HEK293 (cell line): ENCODE results near the gene ATP6V1D.

Experiments used
- ZNF174 ChIP-seq: fragments of 450-650 bp; formaldehyde crosslinking; IDR thresholded peaks from 2 replicates; pipeline ENCODE4 v1.5.0; 2017; ENCODE audit warnings: missing biosample characterization, mild to moderate bottlenecking, missing genetic modification characterization
- ZNF23 ChIP-seq: fragments of 450-650 bp; formaldehyde crosslinking; IDR thresholded peaks from 2 replicates; pipeline ENCODE4 v1.5.1; 2016; ENCODE audit warnings: missing biosample characterization, missing genetic modification characterization, borderline replicate concordance
- TF ChIP-seq, protein P1 (sequence below): fragments of 450-650 bp; formaldehyde crosslinking; IDR thresholded peaks from 2 replicates; pipeline ENCODE4 v1.5.1; 2016; ENCODE audit warnings: missing biosample characterization, missing genetic modification characterization
- TF ChIP-seq, protein P2 (sequence below): sonication (generic); formaldehyde crosslinking; IDR thresholded peaks from 2 replicates; pipeline ENCODE4 v1.8.1; 2022; ENCODE audit warnings: mild to moderate bottlenecking, moderate library complexity, missing genetic modification reagents
- TF ChIP-seq, protein P3 (sequence below): fragments of 450-650 bp; formaldehyde crosslinking; IDR thresholded peaks from 2 replicates; pipeline ENCODE4 v1.5.1; 2016; ENCODE audit warnings: missing biosample characterization, missing genetic modification characterization

DNA sequence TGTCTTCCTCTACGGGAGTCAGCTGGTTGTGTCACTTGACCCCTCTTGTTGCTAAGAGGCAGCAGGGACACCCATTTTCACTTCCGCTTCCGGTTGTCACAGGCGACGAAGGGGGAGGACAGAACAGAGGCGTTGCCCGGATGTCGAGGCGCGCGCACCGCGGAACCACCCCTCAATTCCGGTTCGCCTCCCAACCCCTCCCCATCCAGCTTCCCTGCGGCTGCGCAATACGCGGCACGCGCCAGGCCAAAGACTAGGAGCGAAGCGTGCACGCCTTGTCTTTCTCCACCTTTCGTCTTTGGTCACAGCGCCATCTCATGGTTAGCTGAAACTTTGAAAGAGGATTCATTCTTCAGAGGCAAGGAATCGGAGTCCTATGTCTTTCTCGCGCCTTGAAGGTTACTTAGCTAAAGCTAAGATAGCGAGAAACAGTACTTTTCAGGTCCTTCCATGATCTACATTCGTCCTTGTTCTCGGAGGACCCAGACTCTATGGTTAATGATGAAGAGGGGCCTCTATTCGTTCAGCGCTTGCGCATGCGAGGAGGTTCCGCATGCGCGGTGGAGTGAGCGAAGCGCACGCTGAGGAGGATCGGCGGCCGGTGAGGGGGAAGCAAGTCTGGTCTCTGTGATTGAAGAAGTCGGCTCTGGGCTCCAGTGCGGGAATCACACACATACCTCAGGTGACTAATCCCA, at the start of gene ATP6V1D, which contains the start of gene EIF2S1:
- TF ChIP-seq, protein P1, sequence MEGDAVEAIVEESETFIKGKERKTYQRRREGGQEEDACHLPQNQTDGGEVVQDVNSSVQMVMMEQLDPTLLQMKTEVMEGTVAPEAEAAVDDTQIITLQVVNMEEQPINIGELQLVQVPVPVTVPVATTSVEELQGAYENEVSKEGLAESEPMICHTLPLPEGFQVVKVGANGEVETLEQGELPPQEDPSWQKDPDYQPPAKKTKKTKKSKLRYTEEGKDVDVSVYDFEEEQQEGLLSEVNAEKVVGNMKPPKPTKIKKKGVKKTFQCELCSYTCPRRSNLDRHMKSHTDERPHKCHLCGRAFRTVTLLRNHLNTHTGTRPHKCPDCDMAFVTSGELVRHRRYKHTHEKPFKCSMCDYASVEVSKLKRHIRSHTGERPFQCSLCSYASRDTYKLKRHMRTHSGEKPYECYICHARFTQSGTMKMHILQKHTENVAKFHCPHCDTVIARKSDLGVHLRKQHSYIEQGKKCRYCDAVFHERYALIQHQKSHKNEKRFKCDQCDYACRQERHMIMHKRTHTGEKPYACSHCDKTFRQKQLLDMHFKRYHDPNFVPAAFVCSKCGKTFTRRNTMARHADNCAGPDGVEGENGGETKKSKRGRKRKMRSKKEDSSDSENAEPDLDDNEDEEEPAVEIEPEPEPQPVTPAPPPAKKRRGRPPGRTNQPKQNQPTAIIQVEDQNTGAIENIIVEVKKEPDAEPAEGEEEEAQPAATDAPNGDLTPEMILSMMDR (tag by site-specific recombination), result peak; percentile 97
- TF ChIP-seq ZNF174 (tag by site-specific recombination) (no peak), ZNF23 (tag by site-specific recombination) (no peak)
- TF ChIP-seq, protein P2, sequence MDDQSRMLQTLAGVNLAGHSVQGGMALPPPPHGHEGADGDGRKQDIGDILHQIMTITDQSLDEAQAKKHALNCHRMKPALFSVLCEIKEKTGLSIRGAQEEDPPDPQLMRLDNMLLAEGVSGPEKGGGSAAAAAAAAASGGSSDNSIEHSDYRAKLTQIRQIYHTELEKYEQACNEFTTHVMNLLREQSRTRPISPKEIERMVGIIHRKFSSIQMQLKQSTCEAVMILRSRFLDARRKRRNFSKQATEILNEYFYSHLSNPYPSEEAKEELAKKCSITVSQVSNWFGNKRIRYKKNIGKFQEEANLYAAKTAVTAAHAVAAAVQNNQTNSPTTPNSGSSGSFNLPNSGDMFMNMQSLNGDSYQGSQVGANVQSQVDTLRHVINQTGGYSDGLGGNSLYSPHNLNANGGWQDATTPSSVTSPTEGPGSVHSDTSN (CRISPR knock-in tag), result no peak
- TF ChIP-seq, protein P3, sequence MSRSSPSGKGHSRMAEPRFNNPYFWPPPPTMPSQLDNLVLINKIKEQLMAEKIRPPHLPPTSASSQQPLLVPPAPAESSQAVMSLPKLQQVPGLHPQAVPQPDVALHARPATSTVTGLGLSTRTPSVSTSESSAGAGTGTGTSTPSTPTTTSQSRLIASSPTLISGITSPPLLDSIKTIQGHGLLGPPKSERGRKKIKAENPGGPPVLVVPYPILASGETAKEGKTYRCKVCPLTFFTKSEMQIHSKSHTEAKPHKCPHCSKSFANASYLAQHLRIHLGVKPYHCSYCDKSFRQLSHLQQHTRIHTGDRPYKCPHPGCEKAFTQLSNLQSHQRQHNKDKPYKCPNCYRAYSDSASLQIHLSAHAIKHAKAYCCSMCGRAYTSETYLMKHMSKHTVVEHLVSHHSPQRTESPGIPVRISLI (tag by site-specific recombination), result no peak
